SK-N-SH treated with all-trans-retinoic acid at 6 μM for 48 hours (cell line): ENCODE results near the gene FMN1.

Source experiments
- ARNTL ChIP-seq: fragments of 450-650 bp; formaldehyde crosslinking; IDR thresholded peaks from 2 replicates; pipeline ENCODE4 v1.5.0; 2020; ENCODE audit warnings: low read depth, mild to moderate bottlenecking, moderate library complexity, borderline replicate concordance
- CSDC2 ChIP-seq: fragments of 250-450 bp; sonication (Bioruptor Pico); IDR thresholded peaks from 2 replicates; pipeline ENCODE4 v1.5.0; 2020; ENCODE audit warnings: mild to moderate bottlenecking, moderate library complexity
- ESRRG ChIP-seq: fragments of 250-450 bp; sonication (Bioruptor Pico); IDR thresholded peaks from 2 replicates; pipeline ENCODE4 v1.6.1; 2021; ENCODE audit warnings: mild to moderate bottlenecking
- GLIS3 ChIP-seq: fragments of 250-450 bp; sonication (Bioruptor Pico); IDR thresholded peaks from 2 replicates; pipeline ENCODE4 v1.5.0; 2020; ENCODE audit warnings: mild to moderate bottlenecking, moderate library complexity
- ISL1 ChIP-seq: fragments of 250-450 bp; sonication (Bioruptor Pico); IDR thresholded peaks from 2 replicates; pipeline ENCODE4 v2.1.2; 2022; ENCODE audit warnings: mild to moderate bottlenecking, moderate library complexity
- OSR1 ChIP-seq: fragments of 250-450 bp; sonication (Bioruptor Pico); IDR thresholded peaks from 2 replicates; pipeline ENCODE4 v1.8.0; 2022; ENCODE audit warnings: moderate library complexity, mild to moderate bottlenecking, inconsistent platforms
- RARB ChIP-seq: fragments of 250-450 bp; sonication (Bioruptor Pico); IDR thresholded peaks from 2 replicates; pipeline ENCODE4 v1.8.0; 2021; ENCODE audit warnings: mild to moderate bottlenecking, moderate library complexity
- TOX ChIP-seq: fragments of 250-450 bp; sonication (Bioruptor Pico); IDR thresholded peaks from 2 replicates; pipeline ENCODE4 v1.8.0; 2021; ENCODE audit warnings: mild to moderate bottlenecking, moderate library complexity, borderline replicate concordance
- ZFP3 ChIP-seq: fragments of 250-450 bp; sonication (Bioruptor Pico); IDR thresholded peaks from 2 replicates; pipeline ENCODE4 v1.5.0; 2020; ENCODE audit warnings: mild to moderate bottlenecking, moderate library complexity
- ZFP30 ChIP-seq: fragments of 450-650 bp; formaldehyde crosslinking; IDR thresholded peaks from 2 replicates; pipeline ENCODE4 v1.5.0; 2022; ENCODE audit warnings: mild to moderate bottlenecking, moderate library complexity
- ZNF565 ChIP-seq: fragments of 450-650 bp; formaldehyde crosslinking; conservative IDR thresholded peaks from 2 replicates; pipeline ENCODE4 v1.5.0; 2020; ENCODE audit warnings: low read depth, mild to moderate bottlenecking, moderate library complexity
- ZNF70 ChIP-seq: fragments of 450-650 bp; formaldehyde crosslinking; IDR thresholded peaks from 2 replicates; pipeline ENCODE4 v1.5.0; 2020; ENCODE audit warnings: mild to moderate bottlenecking, moderate library complexity
- TF ChIP-seq, protein P1 (sequence below): fragments of 250-450 bp; sonication (Bioruptor Pico); IDR thresholded peaks from 2 replicates; pipeline ENCODE4 v1.8.0; 2020; ENCODE audit warnings: mild to moderate bottlenecking, moderate library complexity, borderline replicate concordance

DNA sequence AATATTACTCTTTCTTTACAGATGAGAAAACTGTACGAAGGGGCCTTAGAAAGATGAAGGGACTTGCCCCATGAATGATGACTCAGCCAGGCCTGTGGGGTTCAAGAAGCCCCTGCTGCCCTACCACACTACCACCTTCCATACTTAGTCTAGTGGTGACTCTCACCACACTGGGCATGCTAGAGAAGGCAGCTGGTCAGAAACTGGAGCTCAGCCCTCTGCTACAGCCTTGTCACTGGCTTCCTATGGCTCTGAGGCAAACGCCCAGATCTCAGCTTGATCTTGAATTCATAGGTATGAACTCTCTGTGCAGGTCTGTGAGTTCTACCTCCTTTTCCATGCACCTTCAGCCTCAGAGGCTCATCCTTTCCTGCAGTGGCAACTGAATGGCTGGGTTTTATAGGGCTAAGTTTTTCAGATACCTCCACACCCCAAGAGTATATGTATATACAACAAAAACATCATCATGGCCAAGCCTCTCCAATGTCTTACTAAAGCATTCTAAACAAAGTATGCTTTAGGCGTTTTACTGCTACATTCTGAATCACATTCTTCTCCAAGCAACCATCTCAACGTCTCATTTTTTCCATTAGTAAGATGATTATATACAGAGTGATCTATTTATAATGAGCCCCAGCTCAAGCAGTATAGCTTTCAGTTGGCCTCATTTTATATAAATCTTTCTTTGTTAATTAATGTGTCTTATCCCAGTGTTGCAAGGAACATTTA is 242.6 kb downstream of the FMN1 start:
- TF ChIP-seq ARNTL (CRISPR knock-in tag) (no peak), GLIS3 (no peak), ISL1 (CRISPR knock-in tag) (no peak), TOX (CRISPR knock-in tag) (no peak), ZFP30 (CRISPR knock-in tag) (no peak), ZNF70 (no peak), ESRRG (CRISPR knock-in tag) (no peak), OSR1 (CRISPR knock-in tag) (no peak), RARB (CRISPR knock-in tag) (no peak), ZFP3 (CRISPR knock-in tag) (no peak), CSDC2 (CRISPR knock-in tag) (no peak), ZNF565 (CRISPR knock-in tag) (no peak)
- TF ChIP-seq, protein P1, sequence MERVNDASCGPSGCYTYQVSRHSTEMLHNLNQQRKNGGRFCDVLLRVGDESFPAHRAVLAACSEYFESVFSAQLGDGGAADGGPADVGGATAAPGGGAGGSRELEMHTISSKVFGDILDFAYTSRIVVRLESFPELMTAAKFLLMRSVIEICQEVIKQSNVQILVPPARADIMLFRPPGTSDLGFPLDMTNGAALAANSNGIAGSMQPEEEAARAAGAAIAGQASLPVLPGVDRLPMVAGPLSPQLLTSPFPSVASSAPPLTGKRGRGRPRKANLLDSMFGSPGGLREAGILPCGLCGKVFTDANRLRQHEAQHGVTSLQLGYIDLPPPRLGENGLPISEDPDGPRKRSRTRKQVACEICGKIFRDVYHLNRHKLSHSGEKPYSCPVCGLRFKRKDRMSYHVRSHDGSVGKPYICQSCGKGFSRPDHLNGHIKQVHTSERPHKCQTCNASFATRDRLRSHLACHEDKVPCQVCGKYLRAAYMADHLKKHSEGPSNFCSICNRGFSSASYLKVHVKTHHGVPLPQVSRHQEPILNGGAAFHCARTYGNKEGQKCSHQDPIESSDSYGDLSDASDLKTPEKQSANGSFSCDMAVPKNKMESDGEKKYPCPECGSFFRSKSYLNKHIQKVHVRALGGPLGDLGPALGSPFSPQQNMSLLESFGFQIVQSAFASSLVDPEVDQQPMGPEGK (CRISPR knock-in tag): no peak
